Stimulated activated CD8-positive, alpha-beta memory T cell treated with anti-CD3 and anti-CD28 coated beads, Interleukin-15, amount 100 ng/mL, for 24 hours (primary cell): ENCODE data around the gene HELZ2.

Source experiments
- DNase-seq: peaks from one replicate; pipeline ENCODE4 v3.0.0-alpha.2; 2020; ENCODE audit warnings: low read depth

The HELZ2 gene

GRCh38 chr20:63549679-63550282 is 24.3 kb downstream of the HELZ2 start:
- no peak for DNase-seq

DNA sequence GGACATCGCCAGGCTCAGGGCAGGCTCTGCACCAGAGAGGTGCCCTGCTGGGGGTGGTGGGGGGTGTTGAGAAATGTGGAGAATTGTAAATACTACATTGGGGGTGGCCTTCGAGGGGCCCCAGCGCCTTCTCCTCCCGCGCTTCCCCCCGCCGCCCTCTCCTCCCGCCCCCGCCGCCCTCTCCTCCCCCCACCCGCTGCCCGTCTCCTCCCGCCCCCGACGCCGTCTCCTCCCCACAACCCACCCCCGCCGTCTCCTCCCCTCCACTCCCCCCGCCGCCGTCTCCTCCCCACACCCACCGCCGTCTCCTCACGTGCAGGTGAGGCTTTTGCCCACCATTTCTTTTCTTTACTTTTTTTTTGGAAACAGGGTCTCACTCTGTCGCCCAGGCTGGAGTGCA is 25.0 kb downstream of the HELZ2 start:
- DNase-seq, result no peak

DNA sequence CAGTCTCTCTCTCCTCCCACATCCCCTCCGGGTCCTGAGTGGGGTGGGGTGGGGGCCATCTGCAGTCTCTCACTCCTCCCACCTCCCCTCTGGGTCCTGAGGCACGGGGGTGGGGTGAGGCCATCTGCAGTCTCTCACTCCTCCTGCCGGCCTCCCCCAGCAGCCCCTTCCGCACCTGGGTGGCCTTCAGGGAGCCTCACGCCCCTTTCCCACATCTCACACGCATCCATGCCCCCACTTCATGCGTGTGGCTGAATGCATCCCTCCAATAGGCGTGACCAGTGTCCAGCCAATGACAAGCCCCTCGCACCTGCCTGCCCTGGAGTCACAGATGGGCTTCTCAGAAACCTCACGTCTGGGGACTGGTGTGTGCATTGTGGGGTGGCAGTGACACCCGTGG is 25.5 kb downstream of the HELZ2 start:
- DNase-seq, result no peak

DNA sequence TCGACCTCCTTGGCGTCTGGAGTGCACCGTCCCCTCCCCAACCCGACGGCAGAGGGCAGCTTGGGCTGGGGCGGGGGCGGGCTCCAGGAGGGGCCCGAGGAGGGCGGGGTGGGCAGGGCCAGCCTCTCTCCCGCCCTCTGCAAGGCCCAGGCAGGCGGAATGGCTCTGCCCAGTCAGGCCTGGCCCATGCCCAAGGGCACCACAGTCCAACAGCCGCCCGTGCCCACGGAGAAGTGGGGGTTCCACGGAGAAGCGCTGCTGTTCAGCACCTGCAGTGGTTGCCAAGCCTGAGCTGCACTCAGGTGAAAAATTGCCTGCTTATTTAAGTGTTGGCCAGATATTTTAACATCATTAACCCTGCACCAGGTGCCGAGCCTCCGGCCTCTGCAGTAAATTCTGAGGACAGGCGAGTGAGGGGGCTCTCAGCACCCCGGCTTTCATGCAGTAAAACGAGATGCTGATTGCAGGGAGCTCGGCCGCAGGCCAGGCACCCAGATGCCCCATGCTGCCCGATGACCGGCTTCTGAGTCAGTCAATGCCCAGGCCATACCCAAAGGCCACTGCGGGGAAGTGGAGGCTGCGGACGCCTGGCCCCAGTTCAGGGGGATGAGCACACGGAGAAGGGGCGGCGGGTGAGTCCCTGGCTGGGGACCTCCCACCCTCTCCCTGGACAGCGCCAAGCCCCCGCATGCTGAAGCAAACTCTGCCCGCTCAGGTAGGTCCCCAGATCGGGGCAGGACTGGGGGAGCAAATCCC is 26.1 kb downstream of the HELZ2 start, which contains the start of gene SRMS:
TSS of gene SRMS (minus strand) at position 25 of the 756 bp plus-strand sequence. CDS start 286 bp downstream, outside the sequence.
- DNase-seq, result no peak

DNA sequence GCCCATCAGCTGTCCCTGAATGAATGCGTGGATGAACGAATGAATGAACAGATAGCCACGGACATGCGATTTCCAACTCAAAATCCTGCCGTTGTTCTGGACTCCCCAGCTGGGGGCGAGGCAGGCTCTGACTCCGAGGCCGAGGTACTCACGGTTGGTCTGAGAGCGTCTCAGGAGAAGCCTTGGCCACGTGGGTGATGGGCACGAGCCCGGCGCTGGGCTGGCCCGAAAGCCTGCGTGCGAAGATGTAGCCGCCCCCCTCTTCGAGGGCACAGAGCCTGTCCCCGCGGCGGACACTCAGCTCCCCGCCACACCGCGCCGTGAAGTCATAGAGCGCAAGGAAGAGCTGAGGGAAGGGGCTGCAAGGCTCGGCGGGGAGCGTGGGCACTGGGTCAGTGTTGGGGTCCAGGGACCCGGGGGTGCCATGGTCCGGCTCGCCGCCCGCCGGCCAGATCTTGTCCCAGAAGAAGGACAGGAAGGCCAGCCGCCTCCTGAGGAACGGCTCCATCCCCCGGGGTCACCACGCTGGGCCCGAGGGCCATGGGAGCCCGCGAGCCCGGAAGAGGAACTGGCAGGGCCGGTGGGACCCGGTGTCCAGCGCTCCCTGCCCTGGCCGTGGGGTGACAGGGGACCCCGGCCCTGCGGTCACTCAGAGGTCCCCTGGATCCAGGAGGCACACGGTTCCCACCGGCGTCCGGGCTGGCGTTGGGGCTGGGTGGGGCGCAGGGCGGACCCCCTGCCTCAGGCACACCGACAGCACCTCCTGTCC is 26.9 kb downstream of the HELZ2 start:
- DNase-seq, result no peak

- DNase-seq, result no peak
Observed at GRCh38 chr20:63546256-63546955, 27.6 kb downstream of the HELZ2 start.

DNA sequence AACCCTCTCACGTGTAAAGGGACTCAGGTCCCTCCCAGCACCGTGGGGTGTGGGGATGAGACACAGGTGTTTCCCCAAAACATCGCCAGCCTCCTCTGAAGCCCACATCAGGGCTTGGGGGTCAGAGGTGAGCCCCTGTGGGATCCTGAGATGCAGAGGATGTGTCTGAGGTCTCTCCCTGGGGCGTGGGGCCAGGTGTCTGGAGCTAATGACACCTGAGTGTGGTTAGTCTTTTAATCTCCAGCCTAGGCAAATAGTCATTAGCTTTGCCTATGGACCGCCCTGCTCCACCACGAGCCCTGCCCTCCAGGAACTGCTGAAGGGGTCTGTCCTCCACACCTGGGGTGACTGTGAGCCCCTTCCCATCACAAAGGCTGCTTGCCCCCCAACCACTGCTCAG is 28.2 kb downstream of the HELZ2 start:
- DNase-seq, result no peak

- DNase-seq, result no peak
Observed at GRCh38 chr20:63544958-63545516, 29.0 kb downstream of the HELZ2 start.

- no peak for DNase-seq
Observed at GRCh38 chr20:63544241-63544957, 29.6 kb downstream of the HELZ2 start.

GRCh38 chr20:63543733-63544132 is 30.3 kb downstream of the HELZ2 start:
- DNase-seq, result no peak

- DNase-seq, result no peak
Observed at GRCh38 chr20:63543131-63543530, 30.9 kb downstream of the HELZ2 start.

- DNase-seq, result no peak
Observed at GRCh38 chr20:63542696-63543095, 31.3 kb downstream of the HELZ2 start.

GRCh38 chr20:63542031-63542559 is 31.9 kb downstream of the HELZ2 start:
- DNase-seq, result no peak

- DNase-seq, result no peak
Observed at GRCh38 chr20:63541371-63541770, 32.7 kb downstream of the HELZ2 start.

GRCh38 chr20:63540417-63541186 is 33.4 kb downstream of the HELZ2 start:
- DNase-seq, result no peak

DNA sequence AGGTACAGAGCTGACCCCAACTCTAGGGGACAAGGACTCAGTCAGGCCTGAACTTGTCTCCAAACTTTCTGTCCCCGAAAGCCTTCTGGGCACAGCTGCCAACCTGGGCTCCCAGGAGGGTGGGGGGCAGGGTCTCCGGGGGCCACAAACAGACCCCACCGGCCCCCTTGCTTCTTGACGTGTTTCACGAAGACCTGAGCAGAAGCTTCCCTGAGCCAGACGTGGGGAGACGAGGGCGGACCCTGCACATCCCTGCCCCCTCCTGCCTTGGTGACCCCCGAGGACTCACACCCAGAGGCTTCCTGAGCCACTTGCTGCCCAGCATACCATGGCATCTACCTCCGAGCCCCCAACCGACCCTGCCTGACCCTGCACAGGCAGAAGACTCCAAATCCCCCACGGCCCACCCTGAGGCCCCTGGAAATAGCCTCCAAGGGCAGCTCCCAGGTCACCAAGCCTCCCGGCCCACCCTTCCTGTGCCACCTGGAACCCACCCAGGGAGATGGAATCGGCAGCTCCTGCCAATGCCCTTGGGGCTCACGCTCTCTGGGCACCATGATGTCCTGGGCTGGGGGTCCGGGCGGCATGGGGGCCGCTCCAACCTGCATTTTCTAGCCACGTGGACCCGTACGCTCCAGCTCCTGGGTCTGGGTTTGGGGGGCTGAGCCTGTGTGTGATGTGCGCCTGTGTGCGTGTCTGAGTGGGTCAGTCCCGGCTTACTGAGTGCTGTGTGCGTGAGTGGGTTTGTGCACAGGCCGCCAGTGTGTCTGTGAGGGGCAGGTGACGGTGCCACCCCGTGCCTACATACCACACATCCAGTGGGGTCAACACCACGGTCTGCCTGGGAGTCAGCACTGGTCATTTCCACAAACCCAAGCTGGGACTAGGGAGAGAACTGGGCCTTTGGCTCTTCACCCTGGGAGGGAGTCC is 34.3 kb downstream of the HELZ2 start:
- no peak for DNase-seq

DNA sequence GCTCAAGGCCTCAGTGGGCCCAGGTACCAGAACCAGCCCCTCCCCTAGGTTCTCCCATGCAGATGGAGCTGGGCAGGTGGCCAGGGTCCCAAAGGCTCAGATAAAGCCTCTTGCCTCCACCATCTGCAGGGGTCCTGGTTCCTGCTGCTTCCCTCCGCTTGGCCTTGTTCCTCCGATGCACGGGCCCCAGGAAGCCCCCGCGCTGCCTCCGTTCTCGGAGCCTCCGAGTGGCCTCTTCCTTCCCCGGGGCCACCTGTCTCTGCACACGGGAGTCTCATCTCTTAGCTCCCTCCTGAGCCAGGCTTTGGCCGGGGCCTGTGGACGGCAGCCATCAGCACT is 35.0 kb downstream of the HELZ2 start:
- no peak for DNase-seq

GRCh38 chr20:63538204-63539091 is 35.6 kb downstream of the HELZ2 start:
- no peak for DNase-seq
